IPS-NIHi11 (cell line): ENCODE measurements around the gene CLEC3B.
A peak's percentile ranks its signal among the peaks of the same experiment; 100 is the strongest.
"Not testable (repeated sequence)": the region's sequence is repeated elsewhere in the genome, so short reads cannot be mapped to it uniquely, and the experiment has no call there.

Experiments
- DNase-seq: peaks from one replicate; pipeline ENCODE4 v3.0.0; 2012; ENCODE audit warnings: mixed read lengths, low spot score

Gene CLEC3B

GRCh38 chr3:45035441-45036301 lies 9.6 kb downstream of the CLEC3B start:
- peak; percentile 63 for DNase-seq

- peak; percentile 90 for DNase-seq
Observed at GRCh38 chr3:45037720-45038455, 11.8 kb downstream of the CLEC3B start.

GRCh38 chr3:45041666-45042065 lies 15.6 kb downstream of the CLEC3B start:
- no peak for DNase-seq

GRCh38 chr3:45042162-45042561 lies 16.1 kb downstream of the CLEC3B start:
- no peak for DNase-seq

- DNase-seq: no peak
Observed at GRCh38 chr3:45043728-45044299, 17.7 kb downstream of the CLEC3B start.

- no peak for DNase-seq
Observed at GRCh38 chr3:45048244-45048643, 22.1 kb downstream of the CLEC3B start.

GRCh38 chr3:45049807-45050206 lies 23.7 kb downstream of the CLEC3B start:
- DNase-seq: no peak

GRCh38 chr3:45051685-45052084 lies 25.6 kb downstream of the CLEC3B start:
- no peak for DNase-seq

- not testable (repeated sequence) for DNase-seq
Observed at GRCh38 chr3:45053805-45054195, 27.7 kb downstream of the CLEC3B start.

GRCh38 chr3:45054196-45054857 lies 28.2 kb downstream of the CLEC3B start:
- no peak for DNase-seq

GRCh38 chr3:45055032-45055410 lies 28.9 kb downstream of the CLEC3B start:
- DNase-seq: no peak

GRCh38 chr3:45055411-45056143 lies 29.5 kb downstream of the CLEC3B start:
- DNase-seq: peak; percentile 49

- DNase-seq: no peak
Observed at GRCh38 chr3:45056608-45057301, 30.7 kb downstream of the CLEC3B start.

- DNase-seq: no peak
Observed at GRCh38 chr3:45057557-45057956, 31.5 kb downstream of the CLEC3B start.

- DNase-seq: no peak
Observed at GRCh38 chr3:45059132-45059531, 33.0 kb downstream of the CLEC3B start.

GRCh38 chr3:45060165-45060892 lies 34.2 kb downstream of the CLEC3B start:
- no peak for DNase-seq

GRCh38 chr3:45062697-45063070 lies 36.6 kb downstream of the CLEC3B start:
- no peak for DNase-seq

GRCh38 chr3:45064512-45065372 lies 38.6 kb downstream of the CLEC3B start:
- DNase-seq: no peak

GRCh38 chr3:45065373-45065720 lies 39.2 kb downstream of the CLEC3B start:
- no peak for DNase-seq
